Trophoblast cell (in vitro differentiated cells and primary cell): ENCODE results near the gene ST7.

Experiments used
- DNase-seq, 2 donors: peaks; one replicate each; pipeline ENCODE4 v3.0.0-alpha.2; 2016
- H2AFZ ChIP-seq: 2 replicates; pipeline ENCODE4 v1.6.1; 2013; ENCODE audit warnings: low read length, moderate library complexity, mild to moderate bottlenecking; ENCODE audit not compliant: insufficient read depth, poor library complexity
- H2AK5ac ChIP-seq: 2 replicates; pipeline ENCODE4 v1.6.1; 2013; ENCODE audit warnings: mild to moderate bottlenecking, low read length
- H2BK120ac ChIP-seq: 2 replicates; pipeline ENCODE4 v1.6.1; 2013; ENCODE audit warnings: low read length, mild to moderate bottlenecking, moderate library complexity; ENCODE audit not compliant: insufficient read depth, poor library complexity
- H2BK12ac ChIP-seq: 2 replicates; pipeline ENCODE4 v1.6.1; 2013; ENCODE audit warnings: mild to moderate bottlenecking, low read length, moderate library complexity
- H2BK5ac ChIP-seq: 2 replicates; pipeline ENCODE4 v1.6.1; 2013; ENCODE audit warnings: low read length, low read depth, moderate library complexity, mild to moderate bottlenecking; ENCODE audit not compliant: poor library complexity
- H3K14ac ChIP-seq: 2 replicates; pipeline ENCODE4 v1.6.1; 2013; ENCODE audit warnings: mild to moderate bottlenecking, low read length
- H3K18ac ChIP-seq: 2 replicates; pipeline ENCODE4 v1.6.1; 2013; ENCODE audit warnings: mild to moderate bottlenecking, low read length
- H3K23ac ChIP-seq: 2 replicates; pipeline ENCODE4 v1.6.1; 2013; ENCODE audit warnings: low read length
- H3K27ac ChIP-seq: 2 replicates; pipeline ENCODE4 v1.5.1; 2013; ENCODE audit warnings: low read depth, mild to moderate bottlenecking, inconsistent platforms, low read length, moderate library complexity
- H3K27me3 ChIP-seq: 2 replicates; pipeline ENCODE4 v1.6.1; 2013; ENCODE audit warnings: inconsistent platforms, mild to moderate bottlenecking, low read length, moderate library complexity; ENCODE audit not compliant: insufficient read depth
- H3K36me3 ChIP-seq, 2 experiments: 1 replicate in 1 of 2; 2 replicates in 1 of 2; pipeline ENCODE4 v1.6.1; 2013; ENCODE audit warnings: low read length in 2 of 2, mild to moderate bottlenecking in 2 of 2, moderate library complexity in 1 of 2; ENCODE audit not compliant: insufficient read depth in 2 of 2, control insufficient read depth in 1 of 2
- H3K4ac ChIP-seq: 2 replicates; pipeline ENCODE4 v1.6.1; 2013; ENCODE audit warnings: low read depth, mild to moderate bottlenecking, low read length, moderate library complexity
- H3K4me1 ChIP-seq, 2 experiments: 1 replicate in 1 of 2; 2 replicates in 1 of 2; pipeline ENCODE4 v1.6.1; 2013; ENCODE audit warnings: low read length in 2 of 2, mild to moderate bottlenecking in 2 of 2, moderate library complexity in 1 of 2; ENCODE audit not compliant: insufficient read depth in 2 of 2, control insufficient read depth in 1 of 2
- H3K4me2 ChIP-seq: 2 replicates; pipeline ENCODE4 v1.6.1; 2013; ENCODE audit warnings: inconsistent platforms, mild to moderate bottlenecking, low read length, moderate library complexity
- H3K4me3 ChIP-seq: 2 replicates; pipeline ENCODE4 v1.5.1; 2013; ENCODE audit warnings: mild to moderate bottlenecking, low read depth, low read length, inconsistent platforms
- H3K79me1 ChIP-seq: one replicate; pipeline ENCODE4 v1.6.1; 2013; ENCODE audit warnings: low read length
- H3K79me2 ChIP-seq: 2 replicates; pipeline ENCODE4 v1.6.1; 2013; ENCODE audit warnings: low read length, mild to moderate bottlenecking; ENCODE audit not compliant: control insufficient read depth, insufficient read depth, poor library complexity
- H3K9ac ChIP-seq: 2 replicates; pipeline ENCODE4 v1.6.1; 2013; ENCODE audit warnings: mild to moderate bottlenecking, low read length
- H3K9me3 ChIP-seq: 2 replicates; pipeline ENCODE4 v1.6.1; 2013; ENCODE audit warnings: low read depth, mild to moderate bottlenecking, control low read depth, inconsistent platforms, low read length; ENCODE audit not compliant: insufficient read depth
- H4K12ac ChIP-seq: 2 replicates; pipeline ENCODE4 v1.6.1; 2013; ENCODE audit warnings: low read depth, mild to moderate bottlenecking, low read length, moderate library complexity
- H4K8ac ChIP-seq: 2 replicates; pipeline ENCODE4 v1.6.1; 2013; ENCODE audit warnings: low read depth, mild to moderate bottlenecking, low read length, moderate library complexity
- H4K91ac ChIP-seq: one replicate; pipeline ENCODE4 v1.6.1; 2013; ENCODE audit warnings: low read depth, mild to moderate bottlenecking, low read length, moderate library complexity
- WGBS: extraction: QIAGEN DNeasy Blood & Tissue Kit; methylation state at CpG from one replicate; pipeline ENCODE4 v1.1.7; 2013; ENCODE audit warnings: missing lambda C conversion rate; ENCODE audit not compliant: insufficient read length, insufficient coverage; ENCODE audit errors: extremely low coverage; 5-methylcytosine and 5-hydroxymethylcytosine counted together

Gene ST7

DNA sequence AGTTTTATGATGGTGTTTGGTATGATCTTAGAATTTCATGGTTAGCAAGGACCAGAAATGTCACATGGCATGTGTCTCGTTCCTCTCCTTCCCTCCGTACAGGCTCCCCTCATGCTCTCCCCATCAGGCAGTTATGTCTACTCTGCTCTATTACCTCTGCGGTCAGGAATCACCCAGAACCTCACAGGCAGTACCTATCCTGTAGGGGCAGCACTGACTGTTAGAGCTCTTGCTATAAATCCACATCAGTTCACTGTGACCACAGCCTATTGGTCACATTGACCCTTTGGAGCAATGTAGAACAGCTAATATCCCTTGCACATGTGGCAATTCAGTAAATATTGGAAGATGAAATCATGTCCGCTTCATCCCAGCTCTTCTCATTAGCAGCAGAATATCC lies 217.8 kb downstream of the ST7 start:
- H3K4me2 ChIP-seq = no peak overlapping the region
- H3K23ac ChIP-seq = no peak overlapping the region
- H2BK120ac ChIP-seq = no peak overlapping the region
- H3K4me3 ChIP-seq = no peak overlapping the region
- H2AFZ ChIP-seq = no peak overlapping the region
- H2BK12ac ChIP-seq = no peak overlapping the region
- no peak overlapping the region for H2AK5ac ChIP-seq
- no peak overlapping the region for H3K18ac ChIP-seq
- H3K4me1 ChIP-seq = no peaks in the 10 kb centered on the region
- H2BK5ac ChIP-seq = no peak overlapping the region
- no peaks in the 10 kb centered on the region for H3K79me2 ChIP-seq
- DNase-seq = no peak
- no peak overlapping the region for H3K14ac ChIP-seq
- no peak overlapping the region for H3K4ac ChIP-seq
- H3K36me3 ChIP-seq = no peaks in the 10 kb centered on the region
- H3K79me1 ChIP-seq = no peaks in the 10 kb centered on the region
- H4K91ac ChIP-seq = no peak overlapping the region
- no peak overlapping the region for H3K27ac ChIP-seq
- no peaks in the 10 kb centered on the region for H3K27me3 ChIP-seq
- WGBS = no CpG with 5 or more reads among the region's 4 CpGs
- no peak overlapping the region for H4K12ac ChIP-seq
- H3K9ac ChIP-seq = no peak overlapping the region
- no peaks in the 10 kb centered on the region for H3K9me3 ChIP-seq
- H4K8ac ChIP-seq = no peak overlapping the region

- Histone ChIP-seq H3K27ac (no peak overlapping the region), H4K91ac (no peak overlapping the region), H3K4ac (no peak overlapping the region), H3K4me3 (no peak overlapping the region), H3K79me1 (no peaks in the 10 kb centered on the region), H3K27me3 (no peaks in the 10 kb centered on the region), H3K9ac (no peak overlapping the region), H3K4me2 (no peak overlapping the region), H2AK5ac (no peak overlapping the region), H3K79me2 (no peaks in the 10 kb centered on the region), H4K12ac (no peak overlapping the region), H2BK120ac (no peak overlapping the region), H3K4me1 (no peaks in the 10 kb centered on the region), H3K36me3 (no peaks in the 10 kb centered on the region), H3K23ac (no peak overlapping the region), H3K9me3 (no peaks in the 10 kb centered on the region), H4K8ac (no peak overlapping the region), H2BK5ac (no peak overlapping the region), H3K14ac (no peak overlapping the region), H2BK12ac (no peak overlapping the region), H2AFZ (no peak overlapping the region), H3K18ac (no peak overlapping the region)
- DNase-seq = no peak
- WGBS = no CpG with 5 or more reads among the region's 2 CpGs
Measured at GRCh38 chr7:117172283-117172682, 219.0 kb downstream of the ST7 start.

DNA sequence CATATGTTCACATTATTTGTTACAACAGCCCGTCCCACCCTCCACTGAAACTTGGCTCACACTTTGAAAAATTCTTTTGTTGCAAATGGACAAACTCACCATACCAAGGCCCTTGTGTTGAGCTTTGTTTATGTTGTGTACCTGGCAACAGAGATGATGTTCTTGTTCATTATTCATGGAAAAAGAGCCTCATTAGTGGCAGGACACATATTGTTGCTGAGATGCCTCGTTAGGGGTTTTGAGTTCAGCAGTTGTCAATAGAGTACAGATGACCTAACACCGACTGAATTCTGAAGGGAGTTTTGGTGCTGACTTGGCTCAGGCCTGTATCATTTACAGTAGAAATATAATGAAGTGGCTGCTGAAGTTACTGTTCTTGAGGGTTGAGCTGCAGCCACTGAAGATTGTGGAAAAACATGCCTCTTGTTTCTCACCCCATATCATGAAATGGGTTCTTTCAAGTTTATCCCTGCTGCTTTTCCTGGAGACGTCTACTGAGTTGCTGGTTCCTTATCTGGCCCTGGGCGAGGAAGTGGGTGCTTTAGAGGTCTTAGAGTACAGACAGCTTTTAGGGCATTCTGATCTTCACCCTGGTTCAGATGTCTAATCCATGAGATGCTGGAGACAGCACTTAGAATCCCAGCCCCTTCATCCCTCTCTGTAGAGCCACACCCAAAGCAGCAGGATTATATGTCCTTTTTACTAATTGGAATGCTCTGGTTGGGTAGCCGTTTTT lies 219.9 kb downstream of the ST7 start:
- Histone ChIP-seq H3K79me1 (no peaks in the 10 kb centered on the region), H3K36me3 (no peaks in the 10 kb centered on the region), H3K9ac (no peak overlapping the region), H3K18ac (no peak overlapping the region), H3K4me3 (no peak overlapping the region), H2AFZ (no peak overlapping the region), H4K91ac (no peak overlapping the region), H3K23ac (no peak overlapping the region), H2AK5ac (no peak overlapping the region), H3K27ac (no peak overlapping the region), H4K12ac (no peak overlapping the region), H2BK12ac (no peak overlapping the region), H3K79me2 (no peaks in the 10 kb centered on the region), H2BK120ac (no peak overlapping the region), H3K14ac (no peak overlapping the region), H2BK5ac (no peak overlapping the region), H3K9me3 (no peaks in the 10 kb centered on the region), H3K4me2 (no peak overlapping the region), H3K4me1 (no peaks in the 10 kb centered on the region), H4K8ac (no peak overlapping the region), H3K4ac (no peak overlapping the region), H3K27me3 (no peaks in the 10 kb centered on the region)
- peak in 1 of 2 donors; percentile 36 for DNase-seq
- WGBS = no CpG with 5 or more reads among the region's 6 CpGs

- H3K9me3 ChIP-seq = no peaks in the 10 kb centered on the region
- H3K27me3 ChIP-seq = no peaks in the 10 kb centered on the region
- no peaks in the 10 kb centered on the region for H3K79me2 ChIP-seq
- H4K12ac ChIP-seq = no peak overlapping the region
- H2BK120ac ChIP-seq = no peak overlapping the region
- no peaks in the 10 kb centered on the region for H3K79me1 ChIP-seq
- no peak overlapping the region for H2AK5ac ChIP-seq
- no peak overlapping the region for H3K27ac ChIP-seq
- H2BK5ac ChIP-seq = no peak overlapping the region
- no peak overlapping the region for H2BK12ac ChIP-seq
- H3K9ac ChIP-seq = no peak overlapping the region
- no peak overlapping the region for H3K4ac ChIP-seq
- no peaks in the 10 kb centered on the region for H3K36me3 ChIP-seq
- H4K91ac ChIP-seq = no peak overlapping the region
- no peak overlapping the region for H3K18ac ChIP-seq
- H4K8ac ChIP-seq = no peak overlapping the region
- H3K23ac ChIP-seq = no peak overlapping the region
- no peak for DNase-seq
- WGBS = no CpG with 5 or more reads among the region's 2 CpGs
- no peak overlapping the region for H3K4me3 ChIP-seq
- no peak overlapping the region for H2AFZ ChIP-seq
- H3K4me1 ChIP-seq = no peaks in the 10 kb centered on the region
- H3K4me2 ChIP-seq = no peak overlapping the region
- no peak overlapping the region for H3K14ac ChIP-seq
Measured at GRCh38 chr7:117176206-117176605, 222.9 kb downstream of the ST7 start.
